GM08714 (cell line): ENCODE results near the gene COX4I1.

Experiments
- H3K4me3 ChIP-seq: fragments of 200-500 bp; sonication (Bioruptor generic); 2 replicates; pipeline ENCODE4 v1.5.1; 2014; ENCODE audit warnings: mild to moderate bottlenecking, low read length, inconsistent platforms
- ZNF274 ChIP-seq: IDR thresholded peaks from 2 replicates; pipeline ENCODE4 v1.6.1; 2012; ENCODE audit warnings: mild to moderate bottlenecking, low read depth, low read length

The COX4I1 gene

DNA sequence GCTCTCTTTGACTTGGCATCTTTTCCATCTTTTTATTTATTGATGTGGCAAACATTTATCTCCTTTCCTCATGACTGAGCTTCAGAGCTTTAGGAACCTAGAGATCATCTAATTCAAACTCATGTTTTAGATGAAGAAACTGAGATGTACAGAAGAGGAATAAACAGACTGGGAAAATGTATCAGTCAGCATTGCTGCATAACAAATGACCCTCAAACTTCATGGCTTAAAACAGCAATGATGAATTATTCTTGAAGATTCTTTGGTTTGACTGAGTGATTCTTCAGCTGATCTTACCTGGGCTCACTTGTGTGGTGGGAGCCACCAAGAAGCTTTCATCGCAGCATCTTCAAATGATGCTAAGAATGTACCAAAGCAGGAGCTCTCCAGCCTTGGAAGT is 55.4 kb downstream of the COX4I1 start:
- H3K4me3 ChIP-seq, result no peak overlapping the region
- TF ChIP-seq ZNF274, result no peak

DNA sequence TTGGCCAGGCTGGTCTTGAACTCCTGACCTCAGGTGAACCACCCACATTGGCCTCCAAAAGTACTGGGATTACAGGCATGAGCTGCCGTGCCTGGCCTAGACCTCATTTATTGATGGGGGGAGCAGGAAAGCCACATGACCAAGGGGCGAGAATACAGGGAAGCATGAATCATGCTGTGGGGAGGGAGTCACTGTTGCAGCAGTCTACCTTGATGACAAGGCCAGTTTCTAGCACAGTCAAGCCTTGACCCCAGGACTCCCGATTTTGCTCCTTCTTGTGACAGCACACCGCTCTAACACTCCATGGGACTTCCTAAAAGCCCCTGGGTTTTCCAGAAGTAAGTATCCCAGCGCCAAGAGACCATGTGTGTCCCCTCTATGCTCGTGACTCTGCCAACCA is 56.6 kb downstream of the COX4I1 start:
- no peak overlapping the region for H3K4me3 ChIP-seq
- no peak for TF ChIP-seq ZNF274

DNA sequence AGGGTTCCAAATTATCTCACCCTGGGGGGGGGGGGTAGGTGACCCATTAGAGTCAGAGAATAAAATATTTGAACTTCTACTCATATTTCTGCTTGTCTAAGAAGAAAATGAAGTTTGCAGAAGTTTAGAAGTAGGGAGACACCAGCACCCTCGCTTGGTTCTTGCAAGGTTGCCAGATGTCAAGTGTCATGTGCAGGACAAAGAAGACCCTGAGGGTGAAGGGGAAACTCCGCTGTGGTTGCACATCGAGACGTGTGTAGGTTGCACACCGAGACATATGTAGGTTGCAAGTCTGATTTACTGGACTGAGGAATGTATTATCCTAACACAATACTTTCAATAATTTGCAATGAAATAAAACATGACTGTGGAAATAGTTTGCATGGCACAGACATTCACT is 57.1 kb downstream of the COX4I1 start:
- no peak overlapping the region for H3K4me3 ChIP-seq
- no peak for TF ChIP-seq ZNF274
